H1 (cell line): Measurements from ENCODE around the gene CGREF1. TPM values are rescaled to one million over a fixed set of nuclear protein-coding genes. Genes with fewer than 3 reads are reported as not detected.
A peak's percentile ranks its signal among the peaks of the same experiment; 100 is the strongest.

Source experiments
- CTCF ChIA-PET: fragments of 300-600 bp; sonication (Branson Sonifier 250); formaldehyde crosslinking; loops from one replicate; lab custom pipeline; 2021; ENCODE audit not compliant: partially characterized antibody; lab: Charles Lee
- POLR2A ChIA-PET: fragments of 300-600 bp; sonication (Branson Sonifier 250); formaldehyde crosslinking; loops from one replicate; lab custom pipeline; 2021; ENCODE audit warnings: inconsistent platforms; ENCODE audit not compliant: partially characterized antibody; lab: Charles Lee
- DNase-seq, 2 experiments: peaks; one replicate each; pipeline versions ENCODE4 v3.0.0 to v3.0.0-alpha.2; 2010 to 2022; ENCODE audit warnings: low spot score in 2 of 2, low read depth in 1 of 2, mixed read lengths in 1 of 2
- FAIRE-seq: peaks from 2 replicates; lab custom pipeline; 2011; peaks lifted over from hg19 to GRCh38; lab: Jason Lieb, UNC
- H2AFZ ChIP-seq: 2 replicates; pipeline ENCODE4 v1.8.1; 2012; ENCODE audit warnings: low read length, inconsistent platforms
- H2AK5ac ChIP-seq: 2 replicates; pipeline ENCODE4 v1.6.1; 2013; ENCODE audit warnings: low read depth, low read length
- H2BK120ac ChIP-seq: replicated peaks from 2 replicates; pipeline ENCODE3; 2013; ENCODE audit warnings: low read depth, low read length, inconsistent platforms
- H2BK12ac ChIP-seq: 2 replicates; pipeline ENCODE4 v1.6.1; 2013; ENCODE audit warnings: low read depth, low read length
- H2BK15ac ChIP-seq: 2 replicates; pipeline ENCODE4 v1.6.1; 2013; ENCODE audit warnings: low read length
- H2BK20ac ChIP-seq: 2 replicates; pipeline ENCODE4 v1.6.1; 2013; ENCODE audit warnings: low read length
- H2BK5ac ChIP-seq: 2 replicates; pipeline ENCODE4 v1.6.1; 2013; ENCODE audit warnings: low read depth, low read length
- H3K14ac ChIP-seq: 2 replicates; pipeline ENCODE4 v1.6.1; 2013; ENCODE audit warnings: inconsistent platforms; ENCODE audit not compliant: insufficient read length
- H3K18ac ChIP-seq: 2 replicates; pipeline ENCODE4 v1.6.1; 2013; ENCODE audit warnings: low read length; ENCODE audit errors: extremely low read depth
- H3K23ac ChIP-seq: 2 replicates; pipeline ENCODE4 v1.6.1; 2013; ENCODE audit warnings: inconsistent platforms; ENCODE audit not compliant: insufficient read length
- H3K23me2 ChIP-seq: 2 replicates; pipeline ENCODE4 v1.6.1; 2013; ENCODE audit warnings: low read depth, low read length
- H3K27ac ChIP-seq: 2 replicates; pipeline ENCODE4 v1.6.1; 2011; ENCODE audit warnings: low read depth, low read length, inconsistent platforms
- H3K27me3 ChIP-seq, 4 experiments: replicated peaks in 1 of 4; 1 replicate in 1 of 4; 2 replicates in 3 of 4; pipeline versions ENCODE4 v1.6.1 to v1.8.1; 2011 to 2013; ENCODE audit warnings: low read length in 3 of 4, mild to moderate bottlenecking in 3 of 4, inconsistent platforms in 2 of 4, mixed read lengths in 2 of 4, moderate library complexity in 1 of 4; ENCODE audit not compliant: control insufficient read depth in 3 of 4, insufficient read depth in 3 of 4; ENCODE audit errors: extremely low read depth in 1 of 4
- H3K36me3 ChIP-seq, 4 experiments: 2 replicates each; pipeline versions ENCODE4 v1.6.1 to v1.8.1; 2011 to 2013; ENCODE audit warnings: mild to moderate bottlenecking in 4 of 4, low read length in 3 of 4, moderate library complexity in 2 of 4, control low read depth in 1 of 4, inconsistent platforms in 1 of 4; ENCODE audit not compliant: insufficient read depth in 4 of 4, control insufficient read depth in 2 of 4
- H3K4ac ChIP-seq: replicated peaks from 2 replicates; pipeline ENCODE3; 2013; ENCODE audit warnings: low read length, low read depth, mixed read lengths, inconsistent platforms; ENCODE audit not compliant: insufficient read length
- H3K4me1 ChIP-seq, 4 experiments: replicated peaks in 1 of 4; 1 replicate in 1 of 4; 2 replicates in 3 of 4; pipeline versions ENCODE4 v1.6.1 to v1.8.1; 2011 to 2013; ENCODE audit warnings: low read length in 3 of 4, inconsistent platforms in 2 of 4, mixed read lengths in 1 of 4; ENCODE audit not compliant: insufficient read depth in 4 of 4, control insufficient read depth in 3 of 4
- H3K4me2 ChIP-seq, 2 experiments: 2 replicates each; pipeline versions ENCODE4 v1.6.1 to v1.8.1; 2011 to 2013; ENCODE audit warnings: low read depth in 2 of 2, low read length in 2 of 2, control low read depth in 1 of 2, inconsistent platforms in 1 of 2, mild to moderate bottlenecking in 1 of 2; ENCODE audit not compliant: insufficient read depth in 1 of 2
- H3K4me3 ChIP-seq, 4 experiments: fragments of 200-600, 300-600 bp in 1 of 4; sonication (generic), shearing (Covaris generic), sonication (Bioruptor Twin) in 1 of 4; 2 replicates each; pipeline versions ENCODE4 v1.5.1 to v1.8.1; 2011 to 2016; ENCODE audit warnings: low read length in 4 of 4, low read depth in 3 of 4, control low read depth in 2 of 4, inconsistent platforms in 2 of 4, mild to moderate bottlenecking in 2 of 4, mixed read lengths in 1 of 4, moderate library complexity in 1 of 4; ENCODE audit not compliant: insufficient read depth in 2 of 4; ENCODE audit errors: extremely low read depth in 1 of 4
- H3K56ac ChIP-seq: replicated peaks from 2 replicates; pipeline ENCODE3; 2013; ENCODE audit warnings: low read depth, mild to moderate bottlenecking, mixed read lengths, low read length, inconsistent platforms; ENCODE audit not compliant: insufficient read length
- H3K79me1 ChIP-seq: 2 replicates; pipeline ENCODE4 v1.6.1; 2013; ENCODE audit warnings: low read depth, low read length, control low read depth
- H3K79me2 ChIP-seq, 2 experiments: 2 replicates each; pipeline versions ENCODE4 v1.6.1 to v1.8.1; 2012 to 2013; ENCODE audit warnings: low read length in 2 of 2, mild to moderate bottlenecking in 2 of 2, inconsistent platforms in 1 of 2; ENCODE audit not compliant: insufficient read depth in 2 of 2, control insufficient read depth in 1 of 2
- H3K9ac ChIP-seq, 4 experiments: replicated peaks in 1 of 4; 1 replicate in 1 of 4; 2 replicates in 3 of 4; pipeline versions ENCODE4 v1.6.1 to v1.8.1; 2011 to 2013; ENCODE audit warnings: low read depth in 3 of 4, low read length in 3 of 4, control low read depth in 2 of 4, mild to moderate bottlenecking in 2 of 4, moderate library complexity in 2 of 4, inconsistent platforms in 1 of 4; ENCODE audit errors: extremely low read depth in 1 of 4
- H3K9me3 ChIP-seq, 2 experiments: 2 replicates each; pipeline versions ENCODE4 v1.6.1 to v1.8.1; 2012 to 2013; ENCODE audit warnings: mild to moderate bottlenecking in 2 of 2, moderate library complexity in 2 of 2, control low read depth in 1 of 2, inconsistent platforms in 1 of 2, low read depth in 1 of 2, low read length in 1 of 2, mixed read lengths in 1 of 2; ENCODE audit not compliant: insufficient read depth in 2 of 2
- H4K20me1 ChIP-seq, 2 experiments: replicated peaks in 1 of 2; 2 replicates each; pipeline versions ENCODE3 to v1.8.1; 2011 to 2013; ENCODE audit warnings: inconsistent platforms in 2 of 2, low read length in 2 of 2, mild to moderate bottlenecking in 1 of 2; ENCODE audit not compliant: insufficient read depth in 2 of 2, control insufficient read depth in 1 of 2
- H4K5ac ChIP-seq: 2 replicates; pipeline ENCODE4 v1.6.1; 2013; ENCODE audit warnings: low read length, low read depth, mixed read lengths, inconsistent platforms; ENCODE audit not compliant: insufficient read length
- H4K8ac ChIP-seq: 2 replicates; pipeline ENCODE4 v1.8.0; 2013; ENCODE audit warnings: mild to moderate bottlenecking, moderate library complexity, low read length, inconsistent platforms; ENCODE audit not compliant: insufficient read depth; ENCODE audit errors: extremely low read depth
- H4K91ac ChIP-seq: replicated peaks from 2 replicates; pipeline ENCODE3; 2013; ENCODE audit warnings: low read length, mixed read lengths, inconsistent platforms; ENCODE audit not compliant: insufficient read length
- CBX8 ChIP-seq: fragments of 300-800, 300-1000 bp; sonication (generic); IDR thresholded peaks from 2 replicates; pipeline ENCODE4 v1.7.1; 2016; ENCODE audit warnings: low read depth, low read length, borderline replicate concordance
- CTCF ChIP-seq, 3 experiments: IDR thresholded peaks; 1 replicate in 2 of 3; 2 replicates in 1 of 3; pipeline versions ENCODE4 v1.5.1 to v1.6.1; 2011; ENCODE audit warnings: low read length in 3 of 3, mild to moderate bottlenecking in 3 of 3, inconsistent platforms in 2 of 3, low read depth in 1 of 3, moderate library complexity in 1 of 3; ENCODE audit not compliant: insufficient read depth in 1 of 3; ENCODE audit errors: control extremely low read depth in 1 of 3
- EGR1 ChIP-seq: IDR thresholded peaks from 2 replicates; pipeline ENCODE4 v1.6.1; 2011; ENCODE audit warnings: low read depth, low read length, borderline replicate concordance
- POLR2AphosphoS5 ChIP-seq: IDR thresholded peaks from 2 replicates; pipeline ENCODE4 v1.6.1; 2011; ENCODE audit warnings: low read depth, low read length
- SAP30 ChIP-seq: fragments of 300-600 bp; sonication (generic); IDR thresholded peaks from 2 replicates; pipeline ENCODE4 v1.7.1; 2012; ENCODE audit warnings: low read length, moderate library complexity, mild to moderate bottlenecking, inconsistent platforms; ENCODE audit not compliant: insufficient read depth, insufficient replicate concordance
- SP4 ChIP-seq: IDR thresholded peaks from 2 replicates; pipeline ENCODE4 v1.6.1; 2012; ENCODE audit warnings: low read length, inconsistent platforms
- WGBS, 2 experiments: shearing (Covaris generic) in 1 of 2; methylation state at CpG; one replicate each; pipeline versions ENCODE4 v1.1.6 to v1.1.7; 2013 to 2015; ENCODE audit warnings: low lambda C conversion rate in 2 of 2, mixed read lengths in 2 of 2, inconsistent platforms in 1 of 2, low coverage in 1 of 2, missing lambda C conversion rate in 1 of 2; ENCODE audit not compliant: insufficient replicate concordance in 2 of 2, insufficient coverage in 1 of 2, insufficient read length in 1 of 2; ENCODE audit errors: extremely low coverage in 1 of 2, missing lambda C conversion rate in 1 of 2; 5-methylcytosine and 5-hydroxymethylcytosine counted together
- polyA plus RNA-seq, 7 experiments: library from polyadenylated mRNA; depleted of rRNA in 3 of 7; stranded (reverse) in 5 of 7; unstranded in 2 of 7; fragments of >200 nt in 5 of 7; fragments of 200-250 nt in 2 of 7; gene quantifications; 1 replicate in 5 of 7; 2 replicates in 1 of 7; 4 replicates in 1 of 7; pipeline versions ENCODE4 v1.2.1 to v1.2.3, GENCODE V29; 2011 to 2013; ENCODE audit warnings: missing spikeins in 2 of 7, mixed read lengths in 2 of 7
- total RNA-seq: library from RNA; stranded (reverse); fragmentation: NEBNext Ultra II Directional; extraction: Animal tissue kit (Norgen Biotek cat#: 25700); gene quantifications from 2 replicates; pipeline ENCODE4 v1.2.1, GENCODE V29; 2021
- TF ChIP-seq, protein P1 (sequence below): IDR thresholded peaks from 2 replicates; pipeline ENCODE4 v1.6.1; 2012; ENCODE audit warnings: inconsistent platforms

The CGREF1 gene
- total and polyA plus RNA-seq, 2 of the 8 experiments (the other 6 are each of a cell fraction or from before 2014, with no cell fraction given), result 2.5 to 3.4 TPM

- H2BK120ac ChIP-seq, result no peak overlapping the region
- H3K4me2 ChIP-seq, result no peak overlapping the region
- WGBS, 2 experiments, result 81% methylated on average over 20 of the region's 20 CpGs; no CpG with 5 or more reads in 1 of the 2 experiments
- H3K23me2 ChIP-seq, result peaks cover 13% of the 10 kb centered on the region; the same call in 1 of the 2 replicates
- H3K27me3 ChIP-seq, result peaks cover 0 to 9% (median 4%) of the 10 kb centered on the region in 4 experiments; a peak in 2 of 7 replicates
- no peaks in the 10 kb centered on the region for H4K20me1 ChIP-seq
- H2AK5ac ChIP-seq, result no peak overlapping the region
- H3K4ac ChIP-seq, result no peak overlapping the region
- ChIA-PET POLR2A (interaction anchor here (0.8 to 5.9 kb wide), 8 partner anchors 11 to 273 kb away, joined by 3 to 63 read pairs (median 6); partner anchors contain the start of genes AGBL5, ATRAID, GTF3C2 and OST4), CTCF (interaction anchor here (1.1 to 16.5 kb wide), 8 partner anchors 9 to 86 kb away, joined by 3 to 160 read pairs (median 6); partner anchors contain the start of genes AGBL5, OST4 and PREB)
- H4K91ac ChIP-seq, result no peak overlapping the region
- H3K36me3 ChIP-seq, result no peaks in the 10 kb centered on the region
- H4K5ac ChIP-seq, result no peak overlapping the region
- FAIRE-seq (no peak), DNase-seq (no peak)
- H3K4me1 ChIP-seq, result peaks cover 4 to 31% (median 13%) of the 10 kb centered on the region in 4 experiments
- no peak overlapping the region for H3K9ac ChIP-seq
- H3K18ac ChIP-seq, result no peak overlapping the region
- no peak overlapping the region for H3K23ac ChIP-seq
- H3K79me2 ChIP-seq, result no peaks in the 10 kb centered on the region
- H3K27ac ChIP-seq, result no peak overlapping the region
- H2BK15ac ChIP-seq, result peak overlapping the region; percentile 72; the same call in 1 of the 2 replicates
- H2BK5ac ChIP-seq, result no peak overlapping the region
- no peaks in the 10 kb centered on the region for H3K9me3 ChIP-seq
- H2BK20ac ChIP-seq, result no peak overlapping the region
- no peak overlapping the region for H2BK12ac ChIP-seq
- peak overlapping the region; percentile 75; the same call in 1 of the 2 replicates for H4K8ac ChIP-seq
- no peak overlapping the region for H3K4me3 ChIP-seq
- H3K56ac ChIP-seq, result no peak overlapping the region
- no peak overlapping the region for H3K14ac ChIP-seq
- no peaks in the 10 kb centered on the region for H3K79me1 ChIP-seq
- no peak overlapping the region for H2AFZ ChIP-seq
- TF ChIP-seq POLR2AphosphoS5 (no peak), EGR1 (no peak), SP4 (no peak), CTCF (IDR thresholded peaks at IDR 0.05; ENCODE audit: control extremely low read depth in 1 of 3, insufficient read depth in 1 of 3, low read depth in 1 of 3, low read length in 3 of 3) (no peak), SAP30 (no peak), CBX8 (no peak)
- TF ChIP-seq, protein P1, sequence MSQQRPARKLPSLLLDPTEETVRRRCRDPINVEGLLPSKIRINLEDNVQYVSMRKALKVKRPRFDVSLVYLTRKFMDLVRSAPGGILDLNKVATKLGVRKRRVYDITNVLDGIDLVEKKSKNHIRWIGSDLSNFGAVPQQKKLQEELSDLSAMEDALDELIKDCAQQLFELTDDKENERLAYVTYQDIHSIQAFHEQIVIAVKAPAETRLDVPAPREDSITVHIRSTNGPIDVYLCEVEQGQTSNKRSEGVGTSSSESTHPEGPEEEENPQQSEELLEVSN, result no peak
Observed at GRCh38 chr2:27083410-27084296, 35.3 kb downstream of the CGREF1 start.
